Adrenal gland (tissue), 5 donors: ENCODE data around the gene RPL28.

ENCODE experiments used
- CTCF ChIP-seq, 6 experiments: fragments of 450-650 bp in 4 of 6; fragments of 200-600 bp in 2 of 6; sonication (generic) in 1 of 6; IDR thresholded peaks; 1 replicate in 5 of 6; 2 replicates in 1 of 6; pipeline versions ENCODE4 v1.5.1 to v1.8.0; 2016 to 2021; ENCODE audit warnings: antibody characterized with exemption in 6 of 6, mild to moderate bottlenecking in 2 of 6, moderate library complexity in 1 of 6
- POLR2A ChIP-seq, 2 donors: fragments of 450-650 bp; IDR thresholded peaks; one replicate each; pipeline ENCODE4 v1.6.1; 2017; ENCODE audit warnings: antibody characterized with exemption in 2 of 2, mild to moderate bottlenecking in 2 of 2, moderate library complexity in 1 of 2
- donor health status: DM: no; HTN: no; CAD: no.

- TF ChIP-seq CTCF (IDR thresholded peaks at IDR 0.05), result no peak
- no peak for TF ChIP-seq POLR2A (IDR thresholded peaks at IDR 0.05)
These were observed 30.4 kb upstream of the RPL28 start for GRCh38 chr19:55355213-55355821.
